AG09309 (cell line): Measurements from ENCODE around the gene LIN7B.

Source experiments
- DNase-seq: peaks from one replicate; pipeline ENCODE4 v3.0.0-alpha.2; 2010; ENCODE audit warnings: low read depth
- H3K4me3 ChIP-seq: 2 replicates; pipeline ENCODE4 v1.5.1; 2011; ENCODE audit warnings: mild to moderate bottlenecking, low read depth, low read length, moderate library complexity; ENCODE audit not compliant: control insufficient read depth
- CTCF ChIP-seq: IDR thresholded peaks from 2 replicates; pipeline ENCODE4 v1.5.1; 2011; ENCODE audit warnings: mild to moderate bottlenecking, low read depth, low read length, inconsistent platforms; ENCODE audit not compliant: insufficient read depth, control insufficient read depth; ENCODE audit errors: missing control alignments

The LIN7B gene

GRCh38 chr19:49151267-49152118, 37.3 kb downstream of the LIN7B start:
- H3K4me3 ChIP-seq, result no peak overlapping the region
- DNase-seq, result no peak
- no peak for TF ChIP-seq CTCF

DNA sequence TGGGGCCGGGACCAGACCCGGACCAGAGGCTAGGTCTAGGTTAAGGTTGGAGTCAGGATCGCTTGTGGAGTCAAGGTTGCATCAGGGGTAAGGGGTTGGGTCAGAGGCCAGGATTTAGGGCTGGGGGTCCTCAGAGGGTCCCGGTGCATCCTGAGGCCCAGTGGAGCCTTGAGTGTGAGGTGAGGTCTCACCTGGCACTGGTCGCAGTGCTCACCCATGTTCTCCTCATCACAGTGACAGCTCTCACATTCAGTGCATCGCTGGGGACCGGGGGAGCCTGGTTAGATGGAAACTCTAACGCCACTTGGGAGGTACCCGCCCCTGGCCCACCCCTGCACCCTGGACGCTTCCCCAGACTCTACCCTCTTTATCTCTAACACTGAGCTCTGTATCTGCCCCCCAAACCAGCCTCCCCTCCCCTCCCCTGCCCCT, 38.0 kb downstream of the LIN7B start:
- H3K4me3 ChIP-seq, result no peak overlapping the region
- no peak for TF ChIP-seq CTCF

GRCh38 chr19:49153167-49153809, 39.1 kb downstream of the LIN7B start:
- TF ChIP-seq CTCF, result no peak
- no peak for DNase-seq
- H3K4me3 ChIP-seq, result no peak overlapping the region

More for the DNA sequence above, 38.0 kb downstream of the LIN7B start:
- DNase-seq, result no peak

- no peak overlapping the region for H3K4me3 ChIP-seq
- no peak for TF ChIP-seq CTCF
- no peak for DNase-seq
These were observed 40.1 kb downstream of the LIN7B start for GRCh38 chr19:49154279-49154678.

GRCh38 chr19:49155005-49155819, 41.0 kb downstream of the LIN7B start, which contains the start of gene HRC:
TSS of gene HRC (minus strand) at chr19:49155396. CDS start at chr19:49155237, 159 bp downstream.
- no peak for TF ChIP-seq CTCF
- DNase-seq, result no peak
- H3K4me3 ChIP-seq, result no peak within 1 kb of the TSS

DNA sequence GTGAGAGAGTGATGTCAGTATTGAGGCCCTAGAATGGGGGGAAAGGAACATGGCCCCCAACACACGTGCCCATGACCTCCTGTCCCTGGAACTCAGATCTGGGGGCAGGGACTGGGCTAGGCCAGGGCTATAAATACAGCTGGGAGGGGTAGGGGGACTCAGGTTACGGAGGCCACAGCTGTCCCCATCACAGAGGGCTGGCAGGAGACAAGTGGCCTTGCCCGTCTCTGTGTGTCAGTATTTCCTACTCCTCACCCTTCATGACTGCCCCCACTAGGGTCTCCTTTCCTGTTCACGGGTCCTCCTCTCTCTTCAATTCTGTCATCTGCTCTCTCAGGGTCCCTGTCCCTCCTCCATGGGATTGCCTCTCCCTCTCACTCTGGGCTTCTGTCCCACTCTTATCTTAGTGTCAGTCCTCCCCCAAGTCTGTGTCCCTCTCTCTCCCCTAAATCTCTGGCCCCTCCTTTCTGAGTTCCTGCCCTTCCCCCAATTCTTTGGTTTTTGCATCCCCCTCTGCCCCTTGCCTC, 41.7 kb downstream of the LIN7B start:
- H3K4me3 ChIP-seq, result no peak overlapping the region
- DNase-seq, result no peak
- TF ChIP-seq CTCF, result no peak
